Vagina (tissue), 2 donors: ENCODE measurements around the gene SEPHS1.

Source experiments
- CTCF ChIP-seq, 3 experiments: fragments of 450-650 bp in 2 of 3; fragments of 200-600 bp in 1 of 3; sonication (generic) in 1 of 3; IDR thresholded peaks; one replicate each; pipeline ENCODE4 v1.5.1; 2017 to 2019; ENCODE audit warnings: antibody characterized with exemption in 3 of 3, mild to moderate bottlenecking in 2 of 3, moderate library complexity in 2 of 3
- POLR2AphosphoS5 ChIP-seq, 2 donors: sonication (generic); formaldehyde crosslinking; IDR thresholded peaks; one replicate each; pipeline ENCODE4 v1.9.0; 2017; ENCODE audit warnings: antibody characterized with exemption in 2 of 2, mild to moderate bottlenecking in 2 of 2, low read depth in 1 of 2; ENCODE audit not compliant: insufficient read depth in 1 of 2

GRCh38 chr10:13337827-13338196, 10.3 kb downstream of the SEPHS1 start:
- TF ChIP-seq CTCF (IDR thresholded peaks at IDR 0.05): no peak
- no peak for TF ChIP-seq POLR2AphosphoS5 (IDR thresholded peaks at IDR 0.05; ENCODE audit: insufficient read depth in 1 of 2, low read depth in 1 of 2)
